Measurements from ENCODE around the gene EID1.
"Not testable (repeated sequence)": the region's sequence is repeated elsewhere in the genome, so short reads cannot be mapped to it uniquely, and the experiment has no call there.

The EID1 gene

DNA sequence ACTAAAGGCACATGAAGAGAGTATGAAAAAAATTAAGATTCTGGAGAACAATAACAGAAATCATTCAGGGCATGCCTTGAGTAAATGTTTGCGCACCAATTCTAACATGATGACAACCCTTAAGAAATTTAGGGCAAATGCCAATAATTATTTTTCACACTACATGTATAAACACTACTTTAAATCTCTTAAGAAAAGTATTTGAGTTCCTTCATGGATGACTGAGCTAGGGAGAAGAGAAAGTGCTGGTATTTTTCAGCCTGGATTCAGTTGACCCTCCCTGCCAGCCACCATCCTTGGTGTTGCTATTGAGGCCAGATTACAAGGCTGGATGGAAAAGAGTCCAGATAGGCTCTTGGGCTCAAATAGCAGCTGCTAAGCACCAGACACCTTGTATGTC lies 8.0 kb upstream of the EID1 start:
- DNase-seq = no peak

DNA sequence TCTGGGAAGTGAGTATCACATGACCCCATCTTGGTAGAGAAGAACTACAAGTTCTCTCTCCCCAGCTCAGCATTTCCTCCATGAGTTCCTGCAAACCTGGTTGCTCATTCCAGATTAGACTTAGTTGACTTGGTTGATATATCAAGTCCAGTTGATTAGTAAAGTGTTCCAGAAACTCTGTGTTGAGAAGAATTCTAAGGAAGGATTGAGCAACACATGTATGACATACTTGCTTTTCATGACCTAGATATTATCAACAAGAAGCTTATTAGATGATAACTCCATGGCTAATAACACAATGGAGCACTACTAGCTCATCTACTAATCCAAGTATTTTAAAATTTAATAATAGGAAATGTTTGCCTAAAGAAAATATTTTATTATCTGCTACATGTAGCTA lies 6.4 kb upstream of the EID1 start:
- DNase-seq = no peak

GRCh38 chr15:48872632-48873031 lies 5.3 kb upstream of the EID1 start:
- DNase-seq = no peak

- no peak for DNase-seq
Observed at GRCh38 chr15:48875241-48875960, 2.5 kb upstream of the EID1 start.

DNA sequence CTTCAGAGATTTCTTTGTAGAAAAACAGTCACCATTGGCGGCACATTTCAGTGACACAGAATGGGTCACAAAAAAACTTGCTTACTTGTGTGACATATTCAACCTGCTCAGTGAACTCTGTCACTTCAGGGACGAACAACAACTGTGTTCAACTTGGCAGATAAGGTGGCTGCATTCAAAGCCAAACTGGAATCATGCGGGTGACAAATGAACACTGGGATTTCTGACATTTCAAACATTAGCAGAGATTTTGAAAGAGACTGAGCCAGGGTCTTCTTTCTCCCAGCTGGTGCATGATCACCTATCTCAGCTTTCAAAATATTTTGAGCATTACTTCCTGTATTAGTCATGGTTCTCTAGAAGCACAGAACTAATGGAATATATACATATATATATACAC lies 1.9 kb upstream of the EID1 start:
- no peak for DNase-seq

DNA sequence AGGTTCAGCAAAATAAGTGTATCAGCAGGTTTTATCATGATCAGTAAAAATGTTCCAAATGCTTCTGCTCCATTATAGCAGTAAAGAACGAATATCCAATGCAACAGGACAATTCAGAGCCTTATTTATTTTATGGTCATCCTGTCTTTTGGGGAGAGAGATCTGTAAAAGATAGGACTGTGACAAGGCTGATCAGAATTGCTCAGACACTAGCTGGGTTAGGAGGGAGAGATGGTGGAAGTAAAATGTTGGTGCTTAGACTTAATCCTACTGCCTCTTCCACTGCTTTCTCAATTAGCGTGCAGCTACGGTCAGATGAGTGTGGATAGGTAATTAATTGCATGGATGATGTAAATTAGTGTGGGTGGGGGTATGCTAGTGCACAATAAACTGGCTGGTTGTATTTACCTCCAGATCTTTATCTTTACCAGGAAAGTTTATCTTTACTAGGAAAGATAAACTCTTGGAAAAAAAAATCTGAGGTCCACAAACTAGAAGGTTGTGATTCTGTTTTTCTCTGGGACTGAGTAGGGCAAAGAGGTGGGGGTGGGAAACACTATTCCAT lies 2.2 kb downstream of the EID1 start:
- no peak for DNase-seq

DNA sequence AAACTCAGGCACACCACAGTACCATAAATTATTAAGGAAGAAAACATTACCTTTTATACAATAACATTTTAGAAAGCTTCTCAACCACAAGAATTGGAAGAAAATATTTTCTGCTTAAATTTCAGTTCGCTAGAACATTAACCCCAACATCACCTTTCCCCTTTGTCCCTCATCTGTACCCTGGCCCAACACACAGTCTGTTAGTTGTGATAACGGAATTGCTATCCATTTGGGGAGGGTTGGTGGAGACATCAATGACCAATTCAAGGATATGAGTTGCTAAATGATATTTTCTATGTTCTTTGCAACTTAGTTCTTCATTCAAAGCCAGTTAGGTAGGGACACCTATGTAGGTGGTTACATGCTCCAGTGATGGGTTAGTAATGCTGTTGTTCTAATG lies 5.8 kb downstream of the EID1 start:
- no peak for DNase-seq

GRCh38 chr15:48887144-48887543 lies 9.2 kb downstream of the EID1 start:
- no peak for DNase-seq

- DNase-seq = no peak
Observed at GRCh38 chr15:48888191-48888590, 10.3 kb downstream of the EID1 start.

DNA sequence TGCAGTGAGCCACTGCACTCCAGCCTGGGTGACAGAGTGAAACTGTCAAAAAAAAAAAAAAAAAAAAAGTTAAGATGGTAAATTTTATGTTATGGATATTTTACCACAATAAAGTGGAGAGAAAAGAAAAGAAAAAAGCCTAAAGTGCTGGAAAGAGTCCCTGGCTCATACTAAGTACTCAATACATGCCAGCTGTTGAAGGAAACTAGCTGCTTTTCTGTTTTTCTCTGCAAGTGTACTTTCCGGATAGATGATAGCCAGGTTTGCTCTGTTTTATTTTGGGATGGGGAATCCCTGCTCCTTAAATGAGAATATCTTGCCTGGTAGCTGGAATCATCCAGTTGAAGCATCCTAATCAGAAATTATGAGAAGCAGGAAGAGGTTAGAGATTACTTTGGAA lies 10.9 kb downstream of the EID1 start:
- DNase-seq = no peak

DNA sequence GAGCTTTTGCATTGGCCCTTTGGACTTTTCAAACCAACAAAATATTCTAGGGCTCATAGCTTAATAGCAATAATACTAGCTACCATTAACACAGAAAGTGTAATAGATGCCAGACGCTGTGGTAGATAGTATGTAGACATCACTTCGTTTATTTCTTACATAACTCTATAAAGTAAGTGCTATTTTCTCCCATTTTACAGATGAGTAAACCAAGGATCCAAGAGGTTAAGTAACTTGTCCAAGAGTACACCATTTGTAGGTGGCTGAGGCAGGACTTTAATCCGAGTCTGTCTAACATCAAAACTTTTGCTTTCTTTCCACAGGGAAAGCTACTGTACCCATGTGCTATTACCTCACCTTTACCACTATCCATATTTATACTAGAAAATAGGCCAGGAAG lies 12.0 kb downstream of the EID1 start:
- DNase-seq = no peak

- DNase-seq = no peak
Observed at GRCh38 chr15:48890375-48890972, 12.5 kb downstream of the EID1 start.

DNA sequence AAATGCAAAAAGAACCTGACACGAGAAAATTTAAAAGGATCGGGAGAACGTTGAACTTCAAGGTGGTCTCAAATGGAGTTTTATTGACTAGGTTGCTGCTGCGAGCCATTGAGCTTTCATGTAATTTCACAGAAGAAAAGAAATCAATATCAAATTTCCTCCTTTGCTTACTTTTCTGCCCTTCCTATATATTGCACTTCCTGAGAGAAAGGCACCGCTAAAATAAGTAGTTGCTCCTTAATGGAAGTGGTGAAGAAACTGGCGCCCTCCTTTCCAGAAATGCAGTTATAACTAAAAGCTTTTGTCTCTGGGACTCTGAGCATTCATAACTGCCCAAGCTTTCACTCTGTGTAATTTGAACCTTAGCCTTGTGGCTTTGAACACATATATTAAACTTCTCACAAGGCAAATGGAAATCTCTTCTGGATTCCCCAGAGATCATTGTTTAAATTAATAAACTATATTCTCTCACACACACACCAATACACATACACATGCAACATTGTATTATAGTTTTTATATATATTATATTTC lies 13.4 kb downstream of the EID1 start:
- DNase-seq = no peak

DNA sequence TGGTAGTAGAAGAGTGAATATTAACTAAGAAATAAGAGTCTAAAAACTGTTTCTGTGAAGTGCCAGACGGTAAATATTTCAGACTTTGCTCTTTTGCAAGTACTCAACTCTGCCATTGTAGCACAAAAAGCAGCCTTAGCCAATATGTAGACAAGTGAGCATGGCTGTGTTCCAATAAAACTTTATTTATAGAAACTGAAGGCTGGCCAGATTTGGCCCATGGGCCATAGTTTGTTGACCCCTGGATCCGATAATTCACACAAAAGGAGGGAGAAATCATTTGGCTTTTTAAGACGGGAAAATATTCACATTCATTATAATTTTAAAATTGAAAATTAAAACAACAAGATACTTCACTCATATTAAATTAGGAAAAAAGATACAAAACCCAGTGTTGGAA lies 15.4 kb downstream of the EID1 start:
- DNase-seq = no peak

DNA sequence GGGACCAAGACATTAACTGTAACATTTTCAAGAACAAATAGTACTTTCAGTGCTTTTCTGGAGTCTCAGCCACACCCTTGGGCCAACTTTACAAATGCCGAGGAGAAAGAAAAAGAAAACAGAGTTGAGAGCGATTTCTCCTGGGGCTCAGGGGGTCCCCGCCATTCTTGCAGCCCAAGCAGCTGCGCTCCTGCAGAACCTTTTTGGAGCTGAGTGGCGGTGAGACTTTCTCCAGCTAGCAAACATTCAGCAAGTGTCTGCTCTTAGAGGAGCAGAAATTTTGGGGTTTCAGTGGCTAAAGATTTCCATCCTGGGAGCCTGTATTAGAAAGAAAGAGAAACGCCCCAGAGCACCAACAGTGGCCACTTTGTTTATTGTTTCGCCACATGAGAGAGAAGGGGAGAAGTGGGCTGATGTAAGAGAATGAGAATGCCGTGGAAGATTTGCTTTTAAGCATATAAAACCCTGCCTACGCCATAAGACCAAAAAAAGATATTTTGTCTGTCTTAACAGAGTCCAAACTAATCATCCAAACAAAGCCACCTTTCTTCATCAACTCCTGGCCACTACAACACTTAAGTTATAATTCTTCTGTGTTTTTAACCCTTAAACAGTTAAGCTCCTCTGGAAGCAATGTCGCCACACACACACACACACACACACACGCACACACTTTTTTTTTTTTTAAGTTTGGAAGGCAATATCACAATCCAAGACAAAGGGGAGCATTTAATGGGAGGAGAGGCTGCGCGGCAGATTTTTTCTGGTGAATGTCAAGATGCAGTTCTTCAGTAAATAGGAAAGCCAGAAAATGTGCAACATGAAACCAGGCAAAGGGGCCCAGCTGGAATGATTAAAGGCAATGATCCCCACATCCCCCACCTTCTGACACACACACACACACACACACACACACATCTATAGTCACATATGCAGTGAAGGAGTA lies 19.2 kb downstream of the EID1 start:
- peak; percentile 16 for DNase-seq

GRCh38 chr15:48898032-48898431 lies 20.1 kb downstream of the EID1 start:
- no peak for DNase-seq

DNA sequence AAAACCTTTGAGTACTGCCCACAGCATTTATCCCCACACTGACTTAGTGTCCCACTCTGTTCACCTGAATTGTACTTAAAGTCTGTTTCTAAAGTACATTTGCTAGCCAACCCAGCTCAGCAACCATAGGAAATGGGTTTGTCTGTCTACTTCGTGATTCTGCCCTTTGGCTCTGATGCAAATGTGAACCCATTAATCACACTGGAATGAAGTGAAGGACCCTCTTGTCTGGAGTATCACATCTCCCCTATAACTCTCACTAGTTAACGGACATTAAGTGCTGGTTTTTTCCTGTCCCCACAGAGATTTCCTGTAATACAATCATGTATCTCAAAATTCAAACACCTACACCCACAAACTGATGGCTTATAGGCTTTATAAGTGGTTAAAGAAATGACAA lies 20.5 kb downstream of the EID1 start:
- DNase-seq = no peak

DNA sequence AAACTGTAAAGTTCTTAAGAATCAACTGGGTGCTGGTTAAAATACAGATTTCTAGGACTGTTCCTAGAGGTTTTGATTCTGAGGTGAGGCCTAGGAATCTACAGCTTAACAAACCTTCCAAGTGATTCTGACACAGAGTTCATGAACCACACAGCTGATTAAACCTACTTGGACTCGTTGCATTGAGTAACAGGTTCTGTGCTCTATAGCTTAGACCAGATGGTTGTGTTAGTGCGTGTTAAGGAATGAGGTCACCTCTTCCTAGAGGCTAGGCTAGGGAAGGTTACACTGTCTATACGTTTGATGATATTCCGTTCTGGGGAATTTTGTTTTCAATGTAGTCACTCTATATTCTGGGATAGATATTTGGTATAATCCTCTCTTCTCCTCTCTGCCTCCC lies 21.9 kb downstream of the EID1 start:
- no peak for DNase-seq

DNA sequence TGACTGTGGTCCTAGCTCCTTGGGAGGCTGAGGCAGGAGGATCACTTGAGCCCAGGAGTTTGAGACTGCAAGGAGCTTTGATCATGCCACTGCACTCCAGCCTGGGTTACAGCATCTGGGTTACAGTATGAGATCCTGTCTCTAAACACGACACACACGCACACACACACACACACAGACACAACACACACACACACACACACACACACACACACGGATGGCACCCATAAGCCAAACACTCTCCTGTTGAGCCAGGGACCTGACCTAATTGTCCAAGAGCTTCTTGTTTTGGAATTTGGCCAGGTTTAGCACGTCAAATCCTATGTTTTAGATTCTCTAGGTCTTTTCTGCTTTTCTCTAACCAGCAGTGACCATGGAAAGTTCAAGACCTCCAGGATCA lies 26.8 kb downstream of the EID1 start:
- DNase-seq = no peak

DNA sequence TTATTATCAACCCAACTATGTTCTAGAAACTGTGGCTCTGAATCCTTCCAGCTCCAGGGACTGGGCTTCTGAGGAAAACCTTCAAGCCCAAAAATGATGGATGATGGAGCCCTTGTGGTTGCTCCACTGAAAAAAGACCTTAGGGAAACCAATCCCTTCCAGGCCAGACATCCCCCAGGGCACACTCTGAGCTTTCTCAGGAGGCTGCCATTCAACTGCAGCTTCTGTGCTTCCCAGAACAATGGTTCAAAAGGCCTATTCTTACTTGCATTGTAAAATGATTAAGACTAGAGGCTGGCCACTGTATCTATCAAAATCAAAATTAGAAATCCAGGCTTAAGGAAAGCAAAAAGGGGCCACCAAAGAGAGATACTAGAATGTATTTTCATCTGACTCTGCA lies 27.3 kb downstream of the EID1 start:
- DNase-seq = no peak

GRCh38 chr15:48905847-48906246 lies 27.9 kb downstream of the EID1 start:
- DNase-seq = no peak

DNA sequence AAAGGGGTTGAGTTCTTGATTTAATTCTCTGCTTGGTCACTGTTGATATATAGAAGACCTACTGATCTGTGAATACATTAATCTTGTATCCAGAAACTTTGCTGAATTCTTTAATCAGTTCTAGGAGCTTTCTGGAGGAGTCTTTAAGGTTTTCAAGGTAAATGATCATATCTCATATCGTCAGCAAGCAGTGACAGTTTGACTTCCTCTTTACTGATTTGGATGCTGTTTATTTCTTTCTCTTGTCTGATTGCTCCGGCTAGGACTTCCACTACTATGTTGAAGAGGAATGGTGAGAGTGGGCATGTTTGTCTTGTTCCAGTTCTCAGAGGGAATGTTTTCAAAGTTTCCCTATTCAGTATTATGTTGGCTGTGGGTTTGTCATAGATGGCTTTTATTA lies 31.4 kb downstream of the EID1 start:
- not testable (repeated sequence) for DNase-seq

DNA sequence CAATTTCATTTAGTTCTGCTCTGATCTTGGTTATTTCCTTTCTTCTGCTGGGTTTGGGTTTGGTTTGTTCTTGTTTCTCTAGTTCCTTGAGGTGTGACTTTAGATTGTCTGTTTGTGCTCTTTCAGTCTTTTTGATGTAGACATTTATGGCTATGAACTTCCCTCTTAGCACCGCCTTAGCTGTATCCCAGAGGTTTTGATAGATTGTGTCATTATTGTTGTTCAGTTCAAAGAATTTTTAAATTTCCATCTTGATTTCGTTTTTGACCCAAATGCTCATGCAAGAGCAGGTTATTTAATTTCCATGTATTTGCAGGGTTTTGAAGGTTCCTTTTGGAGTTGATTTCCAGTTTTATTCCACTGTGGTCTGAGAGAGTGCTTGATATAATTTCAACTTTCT lies 32.6 kb downstream of the EID1 start:
- DNase-seq = not testable (repeated sequence)

All from NCI-H2171 (cell line).